ENCODE results near the gene PRPF6. TPM values are rescaled to one million over a fixed set of nuclear protein-coding genes. Genes with fewer than 3 reads are reported as not detected.

Gene PRPF6
- total and polyA plus RNA-seq, 2 donors (not counting 3 experiments of a cell fraction or from before 2014, with no cell fraction given), result 35.3 to 67.4 TPM

GRCh38 chr20:64081624-64081964 lies 100.7 kb downstream of the PRPF6 start:
- Histone ChIP-seq H3K27ac (ENCODE audit: insufficient read depth, low read depth, low read length) (no peak overlapping the region), H4K20me1 (replicated peaks; ENCODE audit: control insufficient read depth, extremely low read depth, insufficient read depth, low read length) (no peaks in the 10 kb centered on the region), H3K9me3 (replicated peaks; ENCODE audit: control insufficient read depth, insufficient read depth, low read length) (no peaks in the 10 kb centered on the region), H2AFZ (ENCODE audit: low read depth, low read length) (no peak overlapping the region), H3K4me1 (ENCODE audit: control insufficient read depth, extremely low read depth, insufficient read depth, low read length) (peaks cover 20% of the 10 kb centered on the region), H3K79me2 (ENCODE audit: control insufficient read depth, insufficient read depth, low read length) (peaks cover 6% of the 10 kb centered on the region), H3K4me3 (replicated peaks in 1 of 3; ENCODE audit: insufficient read depth in 1 of 3, low read depth in 1 of 3, low read length in 3 of 3) (no peak overlapping the region), H3K9me1 (replicated peaks; ENCODE audit: control insufficient read depth, extremely low read depth, insufficient read depth, low read length) (no peaks in the 10 kb centered on the region), H3K4me2 (ENCODE audit: insufficient read depth, low read length) (no peak overlapping the region), H3K27me3 (ENCODE audit: control insufficient read depth in 2 of 2, insufficient read depth in 2 of 2, low read length in 2 of 2) (peaks cover 20 to 28% of the 10 kb centered on the region in 2 experiments), H3K9ac (replicated peaks; ENCODE audit: extremely low read depth, insufficient read depth, low read length) (no peak overlapping the region), H3K36me3 (ENCODE audit: control insufficient read depth in 2 of 2, extremely low read depth in 1 of 2, insufficient read depth in 2 of 2, low read length in 2 of 2) (no peaks in the 10 kb centered on the region)
- ChIA-PET POLR2A (no interaction called here), CTCF (interaction anchor here (3.0 kb wide), 1 partner anchor 43 kb away, joined by 14 read pairs; no protein-coding TSS in a partner anchor)
- no peak for TF ChIP-seq CTCF (IDR thresholded peaks at IDR 0.05; ENCODE audit: extremely low read depth in 1 of 2, insufficient read depth in 1 of 2, low read depth in 1 of 2, low read length in 2 of 2)
- no peak for TF ChIP-seq JUN (IDR thresholded peaks at IDR 0.05; ENCODE audit: borderline replicate concordance, insufficient read depth, insufficient read length, low read depth)
- no peak for TF ChIP-seq GATA2 (IDR thresholded peaks at IDR 0.05; ENCODE audit: insufficient read depth, insufficient read length, low read depth, low read length)
- TF ChIP-seq MYC (IDR thresholded peaks at IDR 0.05; ENCODE audit: low read depth, low read length), result no peak
- no peak for TF ChIP-seq EZH2 (IDR thresholded peaks at IDR 0.05; ENCODE audit: borderline replicate concordance, low read depth, low read length, severe bottlenecking)
- TF ChIP-seq FOS (IDR thresholded peaks at IDR 0.05; ENCODE audit: borderline replicate concordance, insufficient read depth, low read length), result no peak
- TF ChIP-seq POLR2AphosphoS5 (IDR thresholded peaks at IDR 0.05; ENCODE audit: insufficient read depth, low read depth, low read length), result no peak
- no peak for TF ChIP-seq POLR2A (IDR thresholded peaks at IDR 0.05; ENCODE audit: low read depth, low read length)
- dilution Hi-C loops (cut with MboI; ENCODE audit: extremely low pct_ligation_motif_present, low sequenced_read_pairs), result no loop called here
- FAIRE-seq, result no peak
- intact Hi-C loops (cut with micrococcal nuclease), result no loop called here
- no TSS peak for BruUV-seq (replicated peaks)
- no peak for DNase-seq (ENCODE audit: low read depth, low spot score)
